ENCODE data around the gene STK25.

The STK25 gene

GRCh38 chr2:241467777-241468475, 40.5 kb downstream of the STK25 start:
- DNase-seq (ENCODE audit: low read depth) = no peak
- TF ChIP-seq CTCF (conservative IDR thresholded peaks at IDR 0.05; ENCODE audit: low read length) = no peak
- no peak overlapping the region for H3K4me3 ChIP-seq (ENCODE audit: low read length)

- no peak for DNase-seq (ENCODE audit: low read depth)
- H3K4me3 ChIP-seq (ENCODE audit: low read length) = no peak overlapping the region
- TF ChIP-seq CTCF (conservative IDR thresholded peaks at IDR 0.05; ENCODE audit: low read length) = no peak
Observed at GRCh38 chr2:241466230-241466629, 42.2 kb downstream of the STK25 start.

GRCh38 chr2:241465543-241465942, 42.8 kb downstream of the STK25 start:
- no peak overlapping the region for H3K4me3 ChIP-seq (ENCODE audit: low read length)
- no peak for DNase-seq (ENCODE audit: low read depth)
- TF ChIP-seq CTCF (conservative IDR thresholded peaks at IDR 0.05; ENCODE audit: low read length) = no peak

GRCh38 chr2:241463276-241464135, 44.9 kb downstream of the STK25 start:
- no peak overlapping the region for H3K4me3 ChIP-seq (ENCODE audit: low read length)
- no peak for DNase-seq (ENCODE audit: low read depth)
- TF ChIP-seq CTCF (conservative IDR thresholded peaks at IDR 0.05; ENCODE audit: low read length) = no peak

GRCh38 chr2:241461693-241462677, 46.4 kb downstream of the STK25 start:
- no peak for DNase-seq (ENCODE audit: low read depth)

GRCh38 chr2:241460631-241461030, 47.8 kb downstream of the STK25 start:
- no peak overlapping the region for H3K4me3 ChIP-seq (ENCODE audit: low read length)
- DNase-seq (ENCODE audit: low read depth) = no peak
- TF ChIP-seq CTCF (conservative IDR thresholded peaks at IDR 0.05; ENCODE audit: low read length) = no peak

More at GRCh38 chr2:241461693-241462677, 46.4 kb downstream of the STK25 start:
- H3K4me3 ChIP-seq (ENCODE audit: low read length) = no peak overlapping the region
- no peak for TF ChIP-seq CTCF (conservative IDR thresholded peaks at IDR 0.05; ENCODE audit: low read length)
